Activated CD8-positive, alpha-beta memory T cell treated with anti-CD3 and anti-CD28 coated beads, Interleukin-2, amount 50 U/mL, for 4 hours (primary cell): ENCODE measurements around the gene AK9.

Experiments
- DNase-seq: peaks from one replicate; pipeline ENCODE4 v3.0.0-alpha.2; 2020

AK9 gene

DNA sequence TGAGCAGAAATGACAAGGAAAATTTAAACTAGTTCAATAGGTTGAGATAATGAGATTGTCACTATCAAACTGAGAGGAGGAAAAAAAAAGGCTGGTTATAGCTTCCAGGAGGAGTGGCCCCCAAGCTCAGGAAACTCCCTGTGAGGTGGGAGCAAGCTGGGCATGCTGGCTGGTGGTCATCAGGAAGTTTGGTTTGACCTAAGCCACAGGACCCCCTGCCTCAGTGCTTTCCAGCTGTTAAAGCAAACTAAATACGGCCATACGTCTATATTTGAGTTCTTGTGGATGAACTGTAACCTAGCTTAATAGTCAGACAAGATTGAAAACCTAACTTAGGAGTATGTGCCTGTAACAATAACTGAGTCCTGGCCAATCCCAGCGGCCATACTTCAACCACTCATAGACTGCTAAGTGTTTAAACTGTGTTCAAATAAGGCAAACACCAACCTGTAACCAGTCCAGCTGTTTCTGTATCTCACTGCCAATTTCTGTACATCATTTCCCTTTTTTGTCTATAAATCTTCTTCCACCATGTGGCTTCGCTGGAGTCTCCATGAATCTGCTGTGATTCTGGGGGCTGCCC lies 183.4 kb downstream of the AK9 start:
- no peak for DNase-seq

- DNase-seq = no peak
Observed at GRCh38 chr6:109506841-109507240, 184.2 kb downstream of the AK9 start.

GRCh38 chr6:109506314-109506713 lies 184.7 kb downstream of the AK9 start:
- no peak for DNase-seq

GRCh38 chr6:109503327-109504224 lies 187.4 kb downstream of the AK9 start:
- DNase-seq = no peak

DNA sequence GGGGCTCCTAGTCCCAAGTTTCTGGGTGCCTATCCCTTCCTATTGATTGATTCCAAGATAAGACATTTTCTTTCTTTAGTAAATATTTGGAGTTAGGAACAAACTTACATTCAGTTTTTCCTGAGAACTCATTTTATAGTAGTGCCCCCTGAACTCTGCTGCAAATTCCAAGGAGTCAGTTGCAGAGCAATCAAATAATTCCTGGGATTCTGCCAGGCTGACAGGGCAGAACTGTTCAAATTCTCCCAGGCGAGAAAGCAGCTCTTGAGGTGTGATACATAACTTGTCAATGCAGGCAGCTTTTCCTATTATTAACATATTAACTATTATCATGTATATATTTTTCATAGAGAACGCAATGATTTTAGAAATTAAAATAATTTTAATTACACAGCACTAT lies 192.1 kb downstream of the AK9 start:
- DNase-seq = no peak

GRCh38 chr6:109498052-109498451 lies 192.9 kb downstream of the AK9 start:
- DNase-seq = no peak

DNA sequence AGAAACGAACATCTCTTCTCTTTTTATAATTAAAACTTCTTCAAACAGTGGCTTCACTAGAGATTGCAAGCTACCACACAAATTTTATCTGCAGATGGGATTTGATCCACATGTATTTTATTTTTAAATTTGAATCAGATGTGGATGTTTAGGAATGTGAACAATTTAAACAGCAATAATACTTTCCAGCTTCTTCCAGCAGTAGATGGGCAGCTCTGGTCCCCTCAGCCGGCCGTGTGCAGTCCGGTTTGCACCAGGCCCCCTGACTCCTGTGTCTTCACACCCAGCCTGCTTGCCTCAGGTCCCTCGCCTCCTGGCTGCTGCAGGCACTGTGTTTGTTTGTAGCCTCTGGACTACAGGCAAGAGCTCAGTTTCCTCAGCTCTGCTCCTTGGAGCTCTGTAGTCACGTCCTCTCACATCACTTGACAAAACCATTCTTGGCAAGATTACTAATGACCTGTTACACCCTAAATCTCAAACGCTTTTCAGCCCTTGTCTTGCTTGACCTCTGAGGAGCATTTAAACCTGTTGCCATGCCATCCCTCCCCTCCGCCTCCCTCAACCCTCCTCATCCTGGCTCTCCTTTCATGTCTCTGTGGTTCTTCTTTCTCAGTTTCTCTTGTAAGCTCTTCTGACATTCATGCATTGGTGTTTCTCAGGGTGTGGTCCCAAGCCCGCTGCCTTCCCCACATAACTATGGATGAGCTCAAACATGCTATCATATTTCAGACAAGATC lies 194.8 kb downstream of the AK9 start:
- DNase-seq = no peak

- DNase-seq = no peak
Observed at GRCh38 chr6:109493865-109494264, 197.1 kb downstream of the AK9 start.

GRCh38 chr6:109491207-109491938 lies 199.6 kb downstream of the AK9 start:
- no peak for DNase-seq

DNA sequence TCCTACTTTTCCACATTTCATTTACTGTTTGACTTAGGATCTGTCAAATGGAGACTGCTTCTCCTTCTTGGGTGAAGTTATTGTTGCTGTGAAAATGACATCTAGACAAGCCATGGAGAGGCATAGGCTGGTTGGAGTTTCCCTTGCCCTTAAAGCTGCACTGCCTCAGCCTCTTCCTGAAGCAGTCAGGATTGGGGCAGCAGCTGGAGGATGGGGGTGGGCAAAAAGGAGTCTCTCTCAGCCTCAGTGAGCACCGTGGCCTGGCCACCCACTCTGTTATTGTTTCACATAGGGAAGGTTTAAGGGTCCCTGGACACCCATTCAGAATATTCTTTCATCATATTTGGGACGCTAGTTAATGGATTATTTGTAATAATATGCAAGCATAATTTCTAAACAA lies 200.3 kb downstream of the AK9 start:
- no peak for DNase-seq

- DNase-seq = no peak
Observed at GRCh38 chr6:109488001-109488400, 203.0 kb downstream of the AK9 start.

GRCh38 chr6:109486068-109486467 lies 204.9 kb downstream of the AK9 start:
- no peak for DNase-seq

GRCh38 chr6:109485266-109485935 lies 205.6 kb downstream of the AK9 start:
- no peak for DNase-seq

DNA sequence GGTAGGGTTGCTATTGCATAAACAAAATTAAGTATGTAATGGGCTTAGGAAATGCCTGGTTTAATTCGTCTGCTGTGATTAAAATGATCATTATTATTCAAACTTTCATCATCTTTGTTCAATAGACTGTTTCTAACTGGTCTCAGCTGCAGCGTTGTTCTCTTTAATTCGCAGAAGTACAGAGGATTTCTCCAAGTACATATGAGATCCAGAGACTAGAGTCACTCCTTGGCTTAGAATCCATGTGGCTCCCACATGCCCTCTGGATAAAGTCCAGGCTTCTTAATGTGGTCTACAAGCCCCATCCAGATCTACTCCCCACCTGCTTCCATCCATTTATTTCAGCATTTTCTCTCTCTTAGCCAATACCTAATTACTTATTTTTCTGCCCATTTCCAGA lies 206.9 kb downstream of the AK9 start:
- DNase-seq = no peak

GRCh38 chr6:109483735-109484057 lies 207.3 kb downstream of the AK9 start:
- no peak for DNase-seq

GRCh38 chr6:109482905-109483734 lies 207.9 kb downstream of the AK9 start, which contains the start of gene ZBTB24:
ZBTB24 (minus strand) TSS chr6:109483219; CDS start chr6:109482026, 1,193 bp downstream.
- DNase-seq = peak; percentile 88

GRCh38 chr6:109480993-109481480 lies 210.0 kb downstream of the AK9 start:
- no peak for DNase-seq

DNA sequence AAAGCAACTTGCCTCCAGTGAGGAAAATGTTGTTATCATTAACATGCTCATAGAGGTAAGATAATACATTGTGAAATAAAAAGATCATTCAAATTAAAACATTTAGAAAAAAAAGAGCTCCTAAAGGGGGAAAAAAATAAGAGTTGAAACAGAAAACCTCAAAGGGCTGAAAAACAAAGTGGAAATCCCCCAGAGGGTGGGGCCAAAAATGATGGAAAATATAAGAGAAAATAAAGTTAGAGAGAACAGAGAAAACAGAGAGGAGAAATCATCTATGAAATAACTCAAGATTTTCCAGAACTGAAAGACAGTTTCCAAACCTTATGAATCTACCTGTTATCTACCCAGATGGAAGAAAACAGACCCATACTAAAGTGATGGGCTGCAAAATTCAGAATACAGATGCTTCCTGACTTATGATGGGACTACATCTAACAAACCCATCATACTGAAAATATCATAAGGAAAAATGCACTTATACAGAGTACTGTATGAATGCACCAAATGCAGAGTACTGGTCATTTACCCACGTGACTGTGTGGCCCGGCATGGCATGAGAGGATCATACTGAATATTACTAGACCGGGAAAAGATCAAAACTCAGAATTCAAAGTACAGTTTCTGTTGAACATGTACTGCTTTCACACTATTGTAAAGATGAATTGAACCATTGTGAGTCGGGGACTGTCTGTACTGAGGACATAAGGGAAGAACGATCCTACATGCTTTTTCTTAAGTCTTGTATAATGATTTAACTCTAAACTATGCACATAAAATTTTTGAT lies 212.0 kb downstream of the AK9 start:
- no peak for DNase-seq

DNA sequence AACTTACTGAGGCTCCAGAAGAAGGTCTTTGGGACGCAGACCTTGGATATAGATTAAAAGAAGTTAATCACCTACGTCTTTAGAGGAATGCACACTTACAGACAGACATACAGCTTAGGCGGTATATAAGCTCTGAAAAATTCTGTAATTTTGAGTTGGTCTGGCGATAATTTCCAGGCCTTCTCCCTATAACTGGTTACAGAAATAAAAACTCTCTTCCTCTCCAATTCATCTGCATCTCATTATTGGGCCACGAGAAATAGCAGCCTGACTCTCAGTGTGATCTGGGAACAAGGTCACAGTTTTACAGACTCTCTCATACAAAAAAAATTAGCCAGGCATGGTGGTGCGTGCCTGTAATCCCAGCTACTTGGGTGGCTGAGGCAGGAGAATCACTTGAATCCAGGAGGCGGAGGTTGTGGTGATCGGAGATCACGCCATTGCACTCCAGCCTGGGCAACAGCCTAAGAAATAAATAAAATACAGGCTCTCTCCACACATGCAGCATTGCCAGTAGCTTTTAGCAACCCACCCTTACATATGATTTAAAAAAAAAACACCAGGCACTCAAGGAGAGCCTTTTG lies 212.7 kb downstream of the AK9 start:
- DNase-seq = no peak

- no peak for DNase-seq
Observed at GRCh38 chr6:109477725-109478124, 213.3 kb downstream of the AK9 start.
